ENCODE measurements around the gene MAP1S.
"Not testable (repeated sequence)": the region's sequence is repeated elsewhere in the genome, so short reads cannot be mapped to it uniquely, and the experiment has no call there.

Gene MAP1S

GRCh38 chr19:17757125-17757524 is 37.8 kb downstream of the MAP1S start:
- peak; percentile 50 to 98 (median 88) for DNase-seq

- no peak for DNase-seq
Measured at GRCh38 chr19:17758515-17758914, 39.2 kb downstream of the MAP1S start.

GRCh38 chr19:17761148-17761547 is 41.9 kb downstream of the MAP1S start:
- DNase-seq = no peak

- DNase-seq = peak in 31 of 51 donors; percentile 3 to 78 (median 44)
Measured at GRCh38 chr19:17762505-17763229, 43.4 kb downstream of the MAP1S start.

GRCh38 chr19:17764348-17764747 is 45.1 kb downstream of the MAP1S start:
- no peak for DNase-seq

GRCh38 chr19:17765069-17765618 is 45.9 kb downstream of the MAP1S start:
- peak in 14 of 51 donors; percentile 9 to 45 (median 24) for DNase-seq

GRCh38 chr19:17766543-17767131 is 47.4 kb downstream of the MAP1S start:
- peak in 45 of 51 donors; percentile 5 to 79 (median 50) for DNase-seq

- DNase-seq = no peak
Measured at GRCh38 chr19:17767559-17767958, 48.3 kb downstream of the MAP1S start.

- no peak for DNase-seq
Measured at GRCh38 chr19:17770613-17771012, 51.3 kb downstream of the MAP1S start.

- DNase-seq = no peak
Measured at GRCh38 chr19:17772172-17772571, 52.9 kb downstream of the MAP1S start.

- peak in 8 of 51 donors; percentile 4 to 28 (median 6) for DNase-seq
Measured at GRCh38 chr19:17775245-17775927, 56.1 kb downstream of the MAP1S start.

- DNase-seq = no peak
Measured at GRCh38 chr19:17775991-17776803, 56.9 kb downstream of the MAP1S start.

GRCh38 chr19:17777840-17778239 is 58.6 kb downstream of the MAP1S start:
- DNase-seq = not testable (repeated sequence)

- peak in 16 of 51 donors; percentile 2 to 39 (median 17) for DNase-seq
Measured at GRCh38 chr19:17778251-17778967, 59.1 kb downstream of the MAP1S start.

- DNase-seq = peak in 27 of 51 donors; percentile 4 to 62 (median 28)
Measured at GRCh38 chr19:17778968-17779929, 60.0 kb downstream of the MAP1S start.

- no peak for DNase-seq
Measured at GRCh38 chr19:17780781-17781180, 61.5 kb downstream of the MAP1S start.

- DNase-seq = not testable (repeated sequence)
Measured at GRCh38 chr19:17783721-17784120, 64.4 kb downstream of the MAP1S start.

Measured in hypothalamus (tissue), 51 donors.